Stimulated activated CD4-positive, alpha-beta T cell treated with anti-CD3 and anti-CD28 coated beads, TNF-alpha, amount 100 ng/mL, for 1 hour (primary cell): ENCODE measurements around the gene HID1.

Source experiments
- DNase-seq, 3 donors: peaks; one replicate each; pipeline ENCODE4 v3.0.0-alpha.2; 2020; ENCODE audit warnings: low read depth in 3 of 3, low spot score in 1 of 3

Gene HID1

DNA sequence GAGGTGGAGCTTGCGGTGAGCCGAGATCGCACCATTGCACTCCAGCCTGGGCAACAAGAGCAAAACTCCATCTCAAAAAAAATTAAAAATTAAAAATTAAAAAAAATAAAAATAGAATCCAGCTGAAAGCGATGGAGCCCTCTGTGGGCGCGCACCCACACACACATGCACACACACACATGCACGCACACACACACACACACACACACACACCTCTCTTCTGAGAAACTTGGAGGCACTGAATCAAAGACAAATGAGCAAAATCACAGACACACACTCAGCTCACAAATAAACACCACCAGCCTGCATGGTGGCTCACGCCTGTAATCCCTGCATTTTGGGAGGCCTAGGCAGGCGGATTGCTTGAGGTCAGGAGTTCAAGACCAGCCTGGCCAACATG, 69.5 kb downstream of the HID1 start:
- DNase-seq: no peak

DNA sequence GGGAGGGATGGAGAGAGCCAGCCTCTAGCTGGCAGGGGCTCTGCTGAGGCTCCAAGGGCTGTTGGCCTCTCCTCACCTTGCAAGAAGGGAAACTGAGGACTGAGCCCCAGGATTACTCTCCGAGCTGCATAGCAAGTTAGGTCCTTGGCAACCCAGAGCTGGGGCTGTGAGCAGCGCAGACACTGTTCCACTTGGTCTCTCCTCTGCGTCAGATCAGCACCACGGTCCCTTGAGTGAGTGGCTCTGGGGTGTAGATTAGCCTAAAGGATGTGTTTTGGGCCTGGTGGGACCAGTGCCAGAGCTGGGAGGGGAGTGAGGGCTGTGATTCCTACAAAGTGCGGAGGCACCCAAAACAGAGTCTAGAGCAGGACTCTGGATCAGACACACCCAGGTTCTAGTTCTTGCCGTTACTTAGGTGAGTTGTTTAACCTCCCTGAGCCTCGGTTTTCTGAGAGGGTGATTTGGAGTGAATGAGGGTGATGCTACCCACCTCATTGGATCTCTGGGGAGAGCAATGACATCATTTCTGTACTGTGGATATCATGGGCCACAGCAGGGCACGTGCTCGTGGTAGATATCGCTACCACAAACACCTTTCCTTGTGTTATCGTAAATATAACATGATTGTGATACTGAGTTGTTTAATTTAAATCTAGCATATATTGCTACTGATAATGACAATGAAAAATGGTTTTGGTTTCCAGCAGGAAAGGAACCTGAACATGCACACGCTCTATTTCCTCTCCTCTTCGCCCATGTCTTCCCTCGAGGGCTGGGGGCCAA, 71.0 kb downstream of the HID1 start:
- no peak for DNase-seq
